ENCODE results near the gene HTR3B.
"Not testable (repeated sequence)": the region's sequence is repeated elsewhere in the genome, so short reads cannot be mapped to it uniquely, and the experiment has no call there.

HTR3B gene

GRCh38 chr11:113942256-113942655, 37.7 kb downstream of the HTR3B start:
- FAIRE-seq (no peak), DNase-seq (ENCODE audit: insufficient read length, low spot score) (no peak)
- TF ChIP-seq CTCF (IDR thresholded peaks at IDR 0.05; ENCODE audit: insufficient read depth, missing control alignments): no peak

GRCh38 chr11:113946162-113946561, 41.6 kb downstream of the HTR3B start:
- DNase-seq (ENCODE audit: insufficient read length, low spot score); FAIRE-seq: not testable (repeated sequence)

GRCh38 chr11:113947994-113948393, 43.4 kb downstream of the HTR3B start:
- FAIRE-seq (no peak), DNase-seq (ENCODE audit: insufficient read length, low spot score) (no peak)
- TF ChIP-seq CTCF (IDR thresholded peaks at IDR 0.05; ENCODE audit: insufficient read depth, missing control alignments): no peak

- FAIRE-seq (no peak), DNase-seq (ENCODE audit: insufficient read length, low spot score) (no peak)
- TF ChIP-seq CTCF (IDR thresholded peaks at IDR 0.05; ENCODE audit: insufficient read depth, missing control alignments): no peak
Measured at GRCh38 chr11:113949891-113950290, 45.3 kb downstream of the HTR3B start.

GRCh38 chr11:113951537-113951936, 46.9 kb downstream of the HTR3B start:
- DNase-seq (ENCODE audit: insufficient read length, low spot score) (no peak), FAIRE-seq (no peak)

GRCh38 chr11:113952070-113952469, 47.5 kb downstream of the HTR3B start:
- no peak for DNase-seq (ENCODE audit: insufficient read length, low spot score)
- no peak for FAIRE-seq
- TF ChIP-seq CTCF (IDR thresholded peaks at IDR 0.05; ENCODE audit: insufficient read depth, missing control alignments): no peak

More at GRCh38 chr11:113951537-113951936, 46.9 kb downstream of the HTR3B start:
- no peak for TF ChIP-seq CTCF (IDR thresholded peaks at IDR 0.05; ENCODE audit: insufficient read depth, missing control alignments)

- no peak for FAIRE-seq
Measured at GRCh38 chr11:113952588-113952987, 48.0 kb downstream of the HTR3B start.

More at GRCh38 chr11:113952588-113952987, 48.0 kb downstream of the HTR3B start:
- no peak for TF ChIP-seq CTCF (IDR thresholded peaks at IDR 0.05; ENCODE audit: insufficient read depth, missing control alignments)
- DNase-seq (ENCODE audit: insufficient read length, low spot score): no peak
